ENCODE data around the gene MAGEB6B. TPM values are rescaled to one million over a fixed set of nuclear protein-coding genes. Genes with fewer than 3 reads are reported as not detected.
"Not testable (repeated sequence)": the region's sequence is repeated elsewhere in the genome, so short reads cannot be mapped to it uniquely, and the experiment has no call there.

Gene MAGEB6B, protein sequence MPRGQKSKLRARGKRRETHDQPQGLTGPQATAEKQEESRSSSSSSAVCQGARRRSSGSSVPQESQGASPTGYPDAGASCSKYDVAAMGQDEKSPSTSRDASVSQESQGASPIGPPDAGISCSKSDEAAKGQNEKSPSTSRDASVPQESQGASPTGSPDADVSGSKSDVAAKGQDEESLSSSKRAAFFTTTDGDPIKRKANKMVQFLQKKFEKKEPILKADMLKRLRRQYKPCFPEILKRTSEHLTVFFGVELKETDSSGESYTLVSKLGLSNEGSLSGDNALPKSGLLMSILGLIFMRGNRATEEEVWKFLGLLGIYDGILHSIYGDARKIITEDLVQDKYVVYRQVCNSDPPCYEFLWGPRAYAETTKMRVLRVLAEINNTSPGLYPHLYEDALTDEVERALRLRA
- total RNA-seq (not detected), polyA plus RNA-seq (ENCODE audit: insufficient read length in 2 of 2) (not detected)
- long read RNA-seq, donor 1 = 0 reads
- long read RNA-seq, donor 2 = 0 reads
- long read RNA-seq, donor 3 = 0 reads
- long read RNA-seq, donor 4 = 0 reads

DNA sequence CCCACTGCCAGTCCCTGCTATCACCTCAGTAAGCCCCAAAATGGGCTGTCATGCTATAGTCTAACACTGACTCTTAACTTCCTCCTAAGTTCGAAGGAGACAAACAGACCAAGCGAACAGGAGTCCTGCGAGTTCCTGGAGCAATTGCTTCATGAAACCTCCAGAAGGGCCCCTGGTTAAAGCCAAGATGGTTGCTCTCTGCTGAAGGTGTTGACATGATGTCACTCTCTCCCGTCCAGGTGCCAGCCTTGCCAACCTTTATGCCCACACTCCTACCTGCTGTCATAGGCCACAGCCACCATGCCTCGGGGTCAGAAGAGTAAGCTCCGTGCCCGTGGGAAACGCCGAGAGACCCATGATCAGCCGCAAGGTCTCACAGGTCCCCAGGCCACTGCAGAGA lies at the start of gene MAGEB6B:
Gene MAGEB6B, plus strand, starts transcription at position 301 of the 400 bp plus-strand sequence. Its CDS starts 0 bp downstream, at position 301.
- no peak for DNase-seq (ENCODE audit: low read depth in 4 of 6, low spot score in 6 of 6)
- Histone ChIP-seq H3K4me1 (ENCODE audit: control insufficient read depth, insufficient read depth, low read length) (no peaks in the 10 kb centered on the region), H3K27ac (ENCODE audit: low read depth, low read length) (no peak within 1 kb of the TSS), H3K36me3 (ENCODE audit: control insufficient read depth, insufficient read depth, low read length) (no peaks in the 10 kb centered on the region), H3K4me3 (ENCODE audit: low read depth, low read length) (no peak within 1 kb of the TSS), H3K9me3 (ENCODE audit: control insufficient read depth, insufficient read depth, low read length) (no peaks in the 10 kb centered on the region), H3K27me3 (ENCODE audit: control insufficient read depth, insufficient read depth, low read length) (no peaks in the 10 kb centered on the region)
- WGBS (ENCODE audit: insufficient coverage) = 88% methylated on average over 8 of the region's 10 CpGs

DNA sequence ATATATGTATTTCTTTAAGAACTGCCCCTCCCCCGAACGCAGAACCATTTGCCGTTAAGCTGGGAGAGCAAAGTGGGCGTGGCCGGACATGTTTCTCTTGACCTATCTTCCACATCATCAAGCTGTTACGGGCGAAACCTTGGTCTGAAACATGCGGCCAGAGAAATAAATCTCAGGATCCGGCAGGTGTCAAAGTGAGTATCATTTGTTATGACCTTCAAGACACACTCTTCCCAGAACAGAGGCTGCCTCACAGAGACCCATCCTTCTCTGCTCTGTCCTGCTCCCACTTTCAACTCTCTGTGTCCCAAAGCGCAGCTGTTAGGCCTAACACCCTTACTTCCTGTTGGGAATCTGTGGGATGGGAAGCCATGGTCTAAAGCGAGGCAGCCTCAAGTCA lies 22.1 kb upstream of the MAGEB6B start, which contains the start of gene MAGEB18:
Gene MAGEB18, plus strand, starts transcription at position 70 of the 400 bp plus-strand sequence. CDS start 643 bp downstream, outside the sequence.
- Histone ChIP-seq H3K36me3 (ENCODE audit: control insufficient read depth, insufficient read depth, low read length) (no peaks in the 10 kb centered on the region), H3K4me1 (ENCODE audit: control insufficient read depth, insufficient read depth, low read length) (no peaks in the 10 kb centered on the region), H3K4me3 (ENCODE audit: low read depth, low read length) (no peak within 1 kb of the TSS), H3K27ac (ENCODE audit: low read depth, low read length) (no peak within 1 kb of the TSS), H3K27me3 (ENCODE audit: control insufficient read depth, insufficient read depth, low read length) (no peaks in the 10 kb centered on the region), H3K9me3 (ENCODE audit: control insufficient read depth, insufficient read depth, low read length) (no peaks in the 10 kb centered on the region)
- DNase-seq (ENCODE audit: low read depth in 4 of 6, low spot score in 6 of 6) = no peak
- 72% methylated on average over 7 of the region's 11 CpGs for WGBS (ENCODE audit: insufficient coverage)

DNA sequence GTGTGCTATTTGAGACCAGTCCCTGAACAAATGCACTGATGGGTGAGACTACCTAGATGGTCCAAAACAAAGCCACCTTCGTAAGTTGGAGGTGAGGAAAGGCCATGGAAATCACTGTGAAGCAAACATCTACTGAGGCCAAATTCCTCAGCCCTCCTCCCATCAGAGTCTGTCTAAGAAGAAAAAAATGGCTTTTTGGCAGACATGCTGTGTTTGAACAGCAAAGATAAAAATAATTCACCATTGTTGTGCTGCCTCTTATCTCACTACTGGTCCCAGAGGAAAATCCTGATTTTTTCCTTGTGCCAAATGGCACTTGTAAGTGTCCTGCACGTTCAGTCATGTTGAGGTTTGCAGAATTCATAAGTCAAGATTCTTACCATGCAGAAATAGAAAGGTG lies 14.4 kb upstream of the MAGEB6B start:
- H3K4me1 ChIP-seq (ENCODE audit: control insufficient read depth, insufficient read depth, low read length) = no peaks in the 10 kb centered on the region
- no peaks in the 10 kb centered on the region for H3K36me3 ChIP-seq (ENCODE audit: control insufficient read depth, insufficient read depth, low read length)
- no peak overlapping the region for H3K27ac ChIP-seq (ENCODE audit: low read depth, low read length)
- H3K27me3 ChIP-seq (ENCODE audit: control insufficient read depth, insufficient read depth, low read length) = no peaks in the 10 kb centered on the region
- no peak for DNase-seq (ENCODE audit: low read depth in 4 of 6, low spot score in 6 of 6)
- WGBS (ENCODE audit: insufficient coverage) = no CpG with 5 or more reads among the region's 2 CpGs
- no peak overlapping the region for H3K4me3 ChIP-seq (ENCODE audit: low read depth, low read length)
- H3K9me3 ChIP-seq (ENCODE audit: control insufficient read depth, insufficient read depth, low read length) = no peaks in the 10 kb centered on the region

GRCh38 chrX:26192204-26192603 lies 31.8 kb downstream of the MAGEB6B start, which contains the start of gene MAGEB6:
Gene MAGEB6, plus strand, starts transcription at chrX:26192440. Its CDS starts 1,407 bp downstream, at chrX:26193847.
- H3K27me3 ChIP-seq (ENCODE audit: control insufficient read depth, insufficient read depth, low read length) = no peaks in the 10 kb centered on the region
- 80% methylated on average over 17 of the region's 17 CpGs for WGBS (ENCODE audit: insufficient coverage)

DNA sequence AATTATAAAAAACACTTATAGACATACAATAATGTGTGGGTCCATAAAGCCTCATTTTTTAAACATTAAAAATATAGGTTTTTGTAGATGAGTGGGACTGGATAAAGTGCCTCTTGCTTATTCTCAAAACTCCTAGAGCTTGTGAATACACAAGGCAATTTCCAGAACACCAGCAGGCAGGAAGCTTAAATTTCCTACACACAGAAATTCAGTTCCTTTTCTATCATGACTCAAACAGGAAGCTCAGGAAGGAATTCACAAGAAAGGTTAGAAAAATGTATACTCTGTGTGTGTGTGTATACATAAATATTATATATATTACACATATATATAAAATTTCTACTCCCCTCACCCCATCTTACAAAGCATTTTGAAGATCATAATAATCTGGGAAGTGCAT lies 43.2 kb downstream of the MAGEB6B start:
- Histone ChIP-seq H3K36me3 (ENCODE audit: control insufficient read depth, insufficient read depth, low read length) (no peaks in the 10 kb centered on the region), H3K4me3 (ENCODE audit: low read depth, low read length) (no peak overlapping the region), H3K27ac (ENCODE audit: low read depth, low read length) (no peak overlapping the region), H3K9me3 (ENCODE audit: control insufficient read depth, insufficient read depth, low read length) (no peaks in the 10 kb centered on the region), H3K27me3 (ENCODE audit: control insufficient read depth, insufficient read depth, low read length) (no peaks in the 10 kb centered on the region), H3K4me1 (ENCODE audit: control insufficient read depth, insufficient read depth, low read length) (no peaks in the 10 kb centered on the region)
- DNase-seq (ENCODE audit: low read depth in 4 of 6, low spot score in 6 of 6) = no peak

More at GRCh38 chrX:26192204-26192603, 31.8 kb downstream of the MAGEB6B start, which contains the start of gene MAGEB6:
- H3K4me1 ChIP-seq (ENCODE audit: control insufficient read depth, insufficient read depth, low read length) = no peaks in the 10 kb centered on the region
- no peaks in the 10 kb centered on the region for H3K9me3 ChIP-seq (ENCODE audit: control insufficient read depth, insufficient read depth, low read length)
- H3K4me3 ChIP-seq (ENCODE audit: low read depth, low read length) = no peak within 1 kb of the TSS
- H3K36me3 ChIP-seq (ENCODE audit: control insufficient read depth, insufficient read depth, low read length) = no peaks in the 10 kb centered on the region
- DNase-seq (ENCODE audit: low read depth in 4 of 6, low spot score in 6 of 6) = no peak
- no peak within 1 kb of the TSS for H3K27ac ChIP-seq (ENCODE audit: low read depth, low read length)

GRCh38 chrX:26204717-26205116 lies 44.3 kb downstream of the MAGEB6B start:
- H3K4me3 ChIP-seq (ENCODE audit: low read depth, low read length); H3K4me1 ChIP-seq (ENCODE audit: control insufficient read depth, insufficient read depth, low read length); H3K27ac ChIP-seq (ENCODE audit: low read depth, low read length); H3K27me3 ChIP-seq (ENCODE audit: control insufficient read depth, insufficient read depth, low read length); H3K36me3 ChIP-seq (ENCODE audit: control insufficient read depth, insufficient read depth, low read length); DNase-seq (ENCODE audit: low read depth in 4 of 6, low spot score in 6 of 6); H3K9me3 ChIP-seq (ENCODE audit: control insufficient read depth, insufficient read depth, low read length): not testable (repeated sequence)
- WGBS (ENCODE audit: insufficient coverage) = 88% methylated on average over 26 of the region's 27 CpGs

- Histone ChIP-seq H3K9me3 (ENCODE audit: control insufficient read depth, insufficient read depth, low read length) (no peaks in the 10 kb centered on the region), H3K36me3 (ENCODE audit: control insufficient read depth, insufficient read depth, low read length) (no peaks in the 10 kb centered on the region), H3K27ac (ENCODE audit: low read depth, low read length) (no peak overlapping the region), H3K27me3 (ENCODE audit: control insufficient read depth, insufficient read depth, low read length) (no peaks in the 10 kb centered on the region), H3K4me1 (ENCODE audit: control insufficient read depth, insufficient read depth, low read length) (no peaks in the 10 kb centered on the region), H3K4me3 (ENCODE audit: low read depth, low read length) (no peak overlapping the region)
- no peak for DNase-seq (ENCODE audit: low read depth in 4 of 6, low spot score in 6 of 6)
- WGBS (ENCODE audit: insufficient coverage) = 67% methylated on average over 1 of the region's 3 CpGs
These were observed 47.6 kb downstream of the MAGEB6B start for GRCh38 chrX:26208012-26208411.

Other genes starting within 250 kb of the MAGEB6B start
- gene MAGEB18, start 22.3 kb upstream of the MAGEB6B start, total RNA-seq = not detected
- not detected for gene MAGEB18, start 22.3 kb upstream of the MAGEB6B start, polyA plus RNA-seq (ENCODE audit: insufficient read length in 2 of 2)
- gene MAGEB6, start 31.8 kb downstream of the MAGEB6B start, total RNA-seq = not detected
- not detected for gene MAGEB6, start 31.8 kb downstream of the MAGEB6B start, polyA plus RNA-seq (ENCODE audit: insufficient read length in 2 of 2)
- gene MAGEB5, start 55.6 kb downstream of the MAGEB6B start, total RNA-seq = not detected
- gene MAGEB5, start 55.6 kb downstream of the MAGEB6B start, polyA plus RNA-seq (ENCODE audit: insufficient read length in 2 of 2) = not detected

Data from spinal cord (tissue), 10 donors.